SK-N-DZ (cell line): ENCODE results near the gene ZNF580.

Experiments
- DNase-seq: peaks from one replicate; pipeline ENCODE4 v3.0.0-alpha.2; 2015; ENCODE audit warnings: low spot score

The ZNF580 gene

GRCh38 chr19:55690769-55691545 is 50.2 kb downstream of the ZNF580 start:
- DNase-seq, result no peak

- DNase-seq, result no peak
These were observed 51.0 kb downstream of the ZNF580 start for GRCh38 chr19:55691561-55692481.

DNA sequence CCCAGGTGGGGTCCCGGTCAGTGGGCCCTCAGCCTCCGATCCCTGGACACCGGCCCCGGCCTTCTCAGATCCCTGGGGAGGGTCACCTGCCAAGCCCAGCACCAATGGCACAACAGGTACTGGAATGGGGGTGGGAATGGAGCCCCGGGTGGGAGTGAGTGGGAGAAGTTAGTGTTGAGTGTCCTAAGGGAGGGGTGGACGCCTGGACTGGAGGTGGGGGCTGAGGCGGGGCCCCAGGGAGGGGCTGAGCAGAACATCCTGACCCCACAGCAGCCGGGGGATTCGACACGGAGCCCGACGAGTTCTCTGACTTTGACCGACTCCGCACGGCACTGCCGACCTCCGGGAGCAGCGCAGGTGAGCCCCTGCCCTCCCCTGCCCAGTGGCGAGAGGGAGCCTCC is 51.9 kb downstream of the ZNF580 start:
- no peak for DNase-seq
